HFFc6 (cell line): Measurements from ENCODE around the gene MRTFA. TPM values are rescaled to one million over a fixed set of nuclear protein-coding genes. Genes with fewer than 3 reads are reported as not detected.

Experiments used
- DNase-seq: peaks from one replicate; pipeline ENCODE4 v3.0.0-alpha.2; 2018
- H3K27ac Mint-ChIP-seq: 2 replicates; pipeline ENCODE4 v1.8.0; 2020; ENCODE audit warnings: mild to moderate bottlenecking, mixed read lengths
- H3K27me3 Mint-ChIP-seq: 2 replicates; pipeline ENCODE4 v1.8.0; 2021; ENCODE audit warnings: mild to moderate bottlenecking, moderate library complexity, mixed read lengths; ENCODE audit not compliant: insufficient read depth
- H3K36me3 Mint-ChIP-seq: 2 replicates; pipeline ENCODE4 v1.8.0; 2021; ENCODE audit warnings: low read depth, mixed read lengths
- H3K4me1 Mint-ChIP-seq: 2 replicates; pipeline ENCODE4 v1.8.0; 2020; ENCODE audit warnings: low read depth, mixed read lengths
- H3K4me3 Mint-ChIP-seq: 2 replicates; pipeline ENCODE4 v1.8.0; 2020; ENCODE audit warnings: mild to moderate bottlenecking, moderate library complexity, mixed read lengths
- H3K9me3 Mint-ChIP-seq: 2 replicates; pipeline ENCODE4 v1.8.0; 2020; ENCODE audit warnings: mild to moderate bottlenecking, mixed read lengths
- total RNA-seq, 6 experiments: library from RNA; stranded (reverse); fragmentation: NEBNext Ultra II Directional; extraction: Animal tissue kit (Norgen Biotek cat#: 25700); gene quantifications; 2 replicates in 1 of 6; 3 replicates in 5 of 6; pipeline ENCODE4 v1.2.3, GENCODE V29; 2021
- TF ChIP-seq, protein P1 (sequence below): fragments of 200-600 bp; sonication (generic); IDR thresholded peaks from 2 replicates; pipeline ENCODE4 v1.5.0; 2021; ENCODE audit warnings: antibody characterized with exemption, mild to moderate bottlenecking

Gene MRTFA
- total RNA-seq, 6 experiments from 2014 or later, result 36.4 to 48.7 (median 42.2) TPM

DNA sequence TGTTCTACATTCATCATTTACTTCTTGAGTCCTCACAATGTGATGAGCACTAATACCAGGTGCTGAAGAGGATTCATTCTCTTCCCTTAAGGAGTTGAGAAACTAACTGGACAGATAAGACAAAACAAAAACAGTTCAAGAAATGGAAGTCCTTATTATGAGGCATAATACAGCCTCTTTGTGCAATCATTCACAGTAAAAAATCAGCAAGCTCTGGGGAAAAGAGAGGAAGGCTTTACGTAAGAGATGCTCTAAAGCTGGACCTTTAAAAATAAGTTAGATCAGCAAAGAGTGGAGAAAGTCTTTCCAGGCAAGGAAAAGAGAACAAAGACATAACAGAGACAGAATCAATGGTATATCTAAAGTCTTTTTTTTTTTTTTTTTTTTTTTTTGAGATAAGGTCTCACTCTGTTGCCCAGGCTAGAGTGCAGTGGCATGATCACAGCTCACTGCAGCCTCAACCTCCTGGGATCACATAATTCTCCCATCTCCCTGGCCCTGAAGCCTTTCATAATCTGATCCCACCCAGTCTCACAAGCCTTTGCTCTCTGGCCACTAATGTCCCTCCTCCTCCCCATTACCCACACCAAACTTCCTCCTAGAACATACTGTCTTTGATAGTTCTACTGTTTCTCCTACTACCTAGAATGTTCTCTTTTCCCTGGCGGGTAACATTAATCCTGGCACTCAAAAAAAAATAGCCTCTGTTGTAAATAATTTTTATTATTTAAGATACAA, 40.9 kb downstream of the MRTFA start:
- Mint-ChIP-seq H3K4me1 (peaks cover 77% of the 10 kb centered on the region), H3K9me3 (no peaks in the 10 kb centered on the region), H3K36me3 (peaks cover 6% of the 10 kb centered on the region), H3K27ac (no peak overlapping the region), H3K27me3 (no peaks in the 10 kb centered on the region), H3K4me3 (no peak overlapping the region)
- TF ChIP-seq, protein P1, sequence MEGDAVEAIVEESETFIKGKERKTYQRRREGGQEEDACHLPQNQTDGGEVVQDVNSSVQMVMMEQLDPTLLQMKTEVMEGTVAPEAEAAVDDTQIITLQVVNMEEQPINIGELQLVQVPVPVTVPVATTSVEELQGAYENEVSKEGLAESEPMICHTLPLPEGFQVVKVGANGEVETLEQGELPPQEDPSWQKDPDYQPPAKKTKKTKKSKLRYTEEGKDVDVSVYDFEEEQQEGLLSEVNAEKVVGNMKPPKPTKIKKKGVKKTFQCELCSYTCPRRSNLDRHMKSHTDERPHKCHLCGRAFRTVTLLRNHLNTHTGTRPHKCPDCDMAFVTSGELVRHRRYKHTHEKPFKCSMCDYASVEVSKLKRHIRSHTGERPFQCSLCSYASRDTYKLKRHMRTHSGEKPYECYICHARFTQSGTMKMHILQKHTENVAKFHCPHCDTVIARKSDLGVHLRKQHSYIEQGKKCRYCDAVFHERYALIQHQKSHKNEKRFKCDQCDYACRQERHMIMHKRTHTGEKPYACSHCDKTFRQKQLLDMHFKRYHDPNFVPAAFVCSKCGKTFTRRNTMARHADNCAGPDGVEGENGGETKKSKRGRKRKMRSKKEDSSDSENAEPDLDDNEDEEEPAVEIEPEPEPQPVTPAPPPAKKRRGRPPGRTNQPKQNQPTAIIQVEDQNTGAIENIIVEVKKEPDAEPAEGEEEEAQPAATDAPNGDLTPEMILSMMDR, result no peak
- DNase-seq, result no peak

GRCh38 chr22:40594924-40595323, 41.6 kb downstream of the MRTFA start:
- H3K27ac Mint-ChIP-seq, result no peak overlapping the region
- peaks cover 6% of the 10 kb centered on the region for H3K36me3 Mint-ChIP-seq
- no peak for DNase-seq
- TF ChIP-seq, protein P1, result no peak
- H3K4me3 Mint-ChIP-seq, result no peak overlapping the region
- H3K4me1 Mint-ChIP-seq, result peaks cover 72% of the 10 kb centered on the region
- no peaks in the 10 kb centered on the region for H3K9me3 Mint-ChIP-seq
- no peaks in the 10 kb centered on the region for H3K27me3 Mint-ChIP-seq

DNA sequence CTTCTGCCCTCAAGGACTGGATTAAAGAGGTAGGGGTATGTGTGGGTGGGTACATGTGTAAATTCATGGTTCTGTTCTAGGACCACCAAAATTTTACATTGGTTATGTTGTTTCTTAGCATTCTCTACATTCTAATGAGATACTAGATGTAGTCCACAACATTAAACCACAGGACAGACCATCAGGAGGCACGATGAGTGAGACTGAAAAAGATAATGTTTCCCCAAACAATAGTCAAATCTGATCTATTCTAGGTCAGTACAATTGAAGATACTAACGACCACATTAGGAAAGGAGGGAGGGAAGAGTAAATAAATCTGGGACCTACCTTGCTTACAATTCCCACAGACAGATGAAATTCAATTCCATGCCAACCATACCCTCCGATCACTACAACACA, 42.2 kb downstream of the MRTFA start:
- TF ChIP-seq, protein P1, result no peak
- no peak overlapping the region for H3K4me3 Mint-ChIP-seq
- H3K27me3 Mint-ChIP-seq, result no peaks in the 10 kb centered on the region
- no peak for DNase-seq
- H3K36me3 Mint-ChIP-seq, result peaks cover 6% of the 10 kb centered on the region
- H3K4me1 Mint-ChIP-seq, result peaks cover 68% of the 10 kb centered on the region
- no peaks in the 10 kb centered on the region for H3K9me3 Mint-ChIP-seq
- no peak overlapping the region for H3K27ac Mint-ChIP-seq

- H3K27ac Mint-ChIP-seq, result no peak overlapping the region
- DNase-seq, result no peak
- TF ChIP-seq, protein P1, result no peak
- peaks cover 6% of the 10 kb centered on the region for H3K36me3 Mint-ChIP-seq
- no peak overlapping the region for H3K4me3 Mint-ChIP-seq
- H3K9me3 Mint-ChIP-seq, result no peaks in the 10 kb centered on the region
- no peaks in the 10 kb centered on the region for H3K27me3 Mint-ChIP-seq
- peaks cover 72% of the 10 kb centered on the region for H3K4me1 Mint-ChIP-seq
Measured at GRCh38 chr22:40593460-40594273, 42.9 kb downstream of the MRTFA start.

DNA sequence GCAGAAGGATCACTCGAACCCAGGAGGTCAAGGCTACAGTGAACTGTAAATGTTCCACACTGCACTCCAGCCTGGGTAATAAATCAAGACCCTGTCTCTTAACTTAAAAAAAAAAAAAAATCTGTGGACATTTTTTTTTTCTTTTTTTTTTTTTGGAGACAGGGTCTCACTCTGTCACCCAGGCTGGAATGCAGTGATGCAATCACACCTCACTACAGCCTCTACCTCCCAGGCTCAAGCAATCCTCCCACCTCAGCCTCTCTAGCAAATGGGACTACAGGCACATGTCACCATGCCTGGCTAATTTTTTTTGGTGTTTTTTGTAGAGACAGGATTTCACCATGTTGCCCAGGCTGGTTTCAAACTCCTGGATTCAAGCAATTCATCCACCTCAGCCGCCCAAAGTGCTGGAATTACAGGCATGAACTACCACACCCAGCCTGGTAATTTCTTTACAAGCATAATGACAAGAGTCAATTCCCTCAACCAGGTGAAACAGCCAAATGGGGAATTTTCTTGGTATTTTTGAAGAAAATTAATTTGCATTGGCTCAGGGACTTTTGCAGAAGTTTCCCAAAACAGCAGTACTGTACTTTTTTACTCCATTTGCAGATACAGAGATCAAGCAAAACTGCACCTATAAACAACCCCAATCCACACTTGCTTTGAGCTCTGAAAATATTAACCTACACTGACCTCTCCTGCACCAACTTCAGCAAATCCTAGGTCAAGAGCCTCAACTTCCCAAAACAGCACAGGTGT, 44.0 kb downstream of the MRTFA start:
- Mint-ChIP-seq H3K9me3 (no peaks in the 10 kb centered on the region), H3K27ac (no peak overlapping the region), H3K4me3 (no peak overlapping the region), H3K4me1 (peaks cover 68% of the 10 kb centered on the region), H3K36me3 (peaks cover 13% of the 10 kb centered on the region), H3K27me3 (no peaks in the 10 kb centered on the region)
- no peak for DNase-seq
- TF ChIP-seq, protein P1, result no peak
